Measurements from ENCODE around the gene CLEC14A.

CLEC14A gene, protein sequence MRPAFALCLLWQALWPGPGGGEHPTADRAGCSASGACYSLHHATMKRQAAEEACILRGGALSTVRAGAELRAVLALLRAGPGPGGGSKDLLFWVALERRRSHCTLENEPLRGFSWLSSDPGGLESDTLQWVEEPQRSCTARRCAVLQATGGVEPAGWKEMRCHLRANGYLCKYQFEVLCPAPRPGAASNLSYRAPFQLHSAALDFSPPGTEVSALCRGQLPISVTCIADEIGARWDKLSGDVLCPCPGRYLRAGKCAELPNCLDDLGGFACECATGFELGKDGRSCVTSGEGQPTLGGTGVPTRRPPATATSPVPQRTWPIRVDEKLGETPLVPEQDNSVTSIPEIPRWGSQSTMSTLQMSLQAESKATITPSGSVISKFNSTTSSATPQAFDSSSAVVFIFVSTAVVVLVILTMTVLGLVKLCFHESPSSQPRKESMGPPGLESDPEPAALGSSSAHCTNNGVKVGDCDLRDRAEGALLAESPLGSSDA

DNA sequence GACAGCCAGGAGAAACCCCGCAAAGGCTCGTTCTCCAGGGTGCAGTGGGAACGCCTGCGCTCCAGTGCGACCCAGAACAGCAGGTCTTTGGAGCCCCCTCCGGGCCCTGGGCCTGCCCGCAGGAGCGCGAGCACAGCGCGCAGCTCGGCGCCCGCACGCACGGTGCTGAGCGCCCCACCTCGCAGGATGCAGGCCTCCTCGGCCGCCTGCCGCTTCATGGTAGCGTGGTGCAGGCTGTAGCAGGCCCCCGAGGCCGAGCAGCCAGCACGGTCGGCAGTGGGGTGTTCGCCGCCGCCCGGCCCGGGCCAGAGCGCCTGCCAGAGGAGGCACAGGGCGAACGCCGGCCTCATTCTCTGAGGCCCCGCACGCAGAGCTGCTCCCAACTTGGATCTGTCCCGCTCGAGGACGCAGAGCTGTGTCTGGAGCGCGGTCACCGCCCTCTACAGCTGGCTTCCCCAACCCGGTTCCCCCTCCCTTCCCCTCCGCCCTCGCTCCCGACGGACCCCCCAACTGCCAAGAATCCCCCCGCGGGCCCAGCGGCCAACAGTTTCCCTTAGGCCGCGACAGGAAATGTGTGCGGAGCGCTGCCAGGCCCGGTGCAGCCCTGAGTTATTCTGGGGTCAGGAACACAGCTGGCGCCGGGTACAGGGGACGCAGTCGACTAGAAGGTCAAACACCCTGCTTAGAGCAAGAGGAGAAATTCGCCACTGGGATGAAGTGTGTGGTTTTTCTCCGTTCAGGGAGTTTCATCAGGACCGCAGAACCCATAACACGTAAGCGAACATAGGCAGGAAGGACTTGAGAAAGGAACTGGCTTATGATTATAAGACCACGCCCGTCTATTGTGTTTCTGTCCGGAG lies at the start of gene CLEC14A:
TSS of gene CLEC14A (minus strand) at position 421 of the 860 bp plus-strand sequence. CDS start at position 350, 71 bp downstream.
- DNase-seq (ENCODE audit: low read depth, low spot score) = peak; percentile 54

DNA sequence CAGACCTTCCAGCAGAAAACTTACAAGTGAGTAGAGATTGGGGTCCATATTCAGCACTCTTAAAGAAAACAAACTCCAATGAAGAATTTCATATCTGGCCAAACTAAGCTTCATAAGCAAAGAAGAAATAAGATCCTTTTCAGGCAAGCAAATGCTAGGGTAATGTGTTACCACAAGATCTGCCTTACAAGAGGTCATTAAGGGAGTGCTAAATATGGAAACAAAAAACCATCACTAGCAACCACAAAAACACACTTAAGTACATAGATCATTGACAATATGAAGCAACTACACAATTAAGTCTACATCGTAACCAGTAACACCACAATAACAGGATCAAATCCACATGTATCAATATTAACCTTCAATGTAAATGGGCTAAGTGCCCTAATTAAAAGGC lies 47.1 kb upstream of the CLEC14A start:
- no peak for DNase-seq (ENCODE audit: low read depth, low spot score)

DNA sequence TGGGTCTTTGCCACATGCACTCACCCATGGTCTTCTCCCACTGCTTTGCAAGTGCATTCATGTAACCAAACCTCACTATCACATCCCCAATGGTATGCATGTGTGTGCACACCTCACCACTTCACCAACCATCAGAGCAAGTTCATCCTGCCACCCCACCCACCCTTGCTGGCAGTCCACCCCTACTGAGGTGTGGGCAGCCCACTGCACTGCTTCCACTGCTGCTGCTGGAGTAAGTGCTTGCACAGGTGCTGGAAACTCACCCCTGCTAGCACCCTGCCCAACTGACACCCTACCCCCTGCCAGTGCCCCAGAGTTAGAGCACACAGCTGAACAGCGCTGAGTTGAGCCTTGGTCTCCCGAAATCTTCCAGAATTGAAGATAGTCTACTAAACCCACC lies 46.1 kb upstream of the CLEC14A start:
- no peak for DNase-seq (ENCODE audit: low read depth, low spot score)

DNA sequence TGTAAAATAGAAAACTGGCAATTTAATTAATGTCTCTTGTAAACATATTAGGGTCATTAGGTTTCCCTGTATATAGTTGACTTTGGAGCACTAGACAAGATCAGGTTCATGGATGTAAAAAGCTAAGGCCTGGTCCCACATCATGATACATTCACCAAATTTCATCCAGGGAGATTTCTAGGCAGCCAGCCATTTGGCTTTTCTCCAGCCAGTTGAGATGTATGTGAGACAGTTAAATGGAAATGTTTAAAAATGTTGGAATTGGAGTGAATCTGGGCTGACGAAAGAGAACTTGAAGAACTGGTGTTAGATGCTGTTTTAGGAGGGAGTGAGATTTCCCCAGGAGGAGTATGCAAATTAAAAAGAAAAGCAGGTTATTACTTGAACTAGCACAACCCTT lies 41.8 kb upstream of the CLEC14A start:
- DNase-seq (ENCODE audit: low read depth, low spot score) = no peak

DNA sequence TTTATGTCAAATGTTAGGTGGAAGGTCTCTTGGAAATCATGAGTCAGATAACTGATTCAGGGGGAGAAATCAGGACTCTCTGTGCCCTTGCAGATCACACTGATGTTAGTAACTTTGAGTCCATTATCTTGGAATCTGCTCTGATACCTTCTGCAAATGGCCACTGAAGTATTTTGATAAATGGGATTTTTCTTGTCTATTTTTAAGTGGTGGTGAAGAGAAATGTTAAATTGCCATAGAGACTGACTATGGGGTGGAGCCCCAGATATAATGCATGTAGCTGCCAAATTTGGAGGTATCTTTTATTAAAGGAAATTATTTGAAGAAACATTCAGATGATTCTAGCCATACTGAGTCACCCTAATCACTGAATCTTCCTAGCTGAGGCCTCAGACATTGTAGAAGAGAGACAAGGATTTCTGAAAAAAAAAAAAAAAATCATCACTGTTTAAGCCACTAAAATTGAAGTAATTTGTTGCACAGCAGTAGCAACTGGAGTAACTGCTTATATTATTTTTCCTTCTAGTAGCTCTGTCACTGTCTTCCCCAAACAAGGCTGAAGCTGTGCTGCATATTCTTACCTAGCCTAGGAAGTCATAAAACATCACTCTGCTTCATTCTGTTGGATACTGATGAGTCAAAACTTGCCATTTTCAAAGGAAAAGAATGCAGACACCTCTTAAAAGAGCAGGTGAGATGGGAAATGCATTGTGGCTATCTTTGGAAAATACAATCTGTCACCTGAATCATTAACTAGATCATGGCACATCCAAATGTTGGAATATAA lies 36.0 kb upstream of the CLEC14A start:
- DNase-seq (ENCODE audit: low read depth, low spot score) = no peak

DNA sequence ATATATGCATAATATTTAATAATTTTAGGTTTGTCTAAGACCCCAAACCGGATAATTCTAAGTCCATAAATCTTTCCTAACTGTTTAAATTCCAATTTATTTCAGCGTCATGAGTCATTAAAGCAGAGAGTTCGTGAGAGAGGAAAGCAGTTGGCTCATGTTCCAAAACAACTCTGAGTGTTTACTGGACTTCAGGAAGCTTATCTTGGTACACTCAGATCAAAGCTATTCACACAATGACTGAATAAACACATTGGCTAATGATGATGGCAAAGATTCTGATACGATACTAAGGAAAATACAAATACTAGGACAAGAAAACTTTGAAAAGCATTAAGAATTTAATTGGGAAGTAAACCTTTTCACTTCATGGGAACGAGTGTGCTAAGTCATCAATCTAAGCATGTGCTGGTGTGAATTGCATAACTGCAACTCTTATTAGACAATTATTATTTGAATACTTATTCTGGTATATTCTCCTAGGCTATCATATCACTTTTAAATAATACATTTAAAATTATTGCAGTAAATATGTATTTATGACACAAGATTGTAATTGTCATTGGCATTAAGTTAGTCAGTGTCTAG lies 34.8 kb upstream of the CLEC14A start:
- no peak for DNase-seq (ENCODE audit: low read depth, low spot score)

DNA sequence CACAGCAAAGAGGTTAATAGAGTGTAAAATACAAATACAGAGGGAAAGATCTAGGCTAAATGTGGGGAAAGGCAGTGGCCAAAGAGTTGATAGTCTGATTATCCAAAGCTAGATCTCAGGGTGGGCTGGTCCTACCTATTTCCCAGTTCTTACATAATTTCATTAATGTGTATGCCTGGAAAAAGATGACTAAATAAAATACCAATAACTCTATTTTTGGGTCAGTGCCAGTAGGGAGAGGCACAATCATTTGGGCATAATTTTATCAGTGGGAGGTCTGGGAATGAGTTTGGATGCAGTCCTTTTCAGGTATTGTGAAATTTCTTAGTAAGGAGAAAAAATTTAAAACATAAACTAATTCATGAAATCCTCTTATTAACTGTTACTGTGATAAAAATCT lies 30.6 kb upstream of the CLEC14A start:
- no peak for DNase-seq (ENCODE audit: low read depth, low spot score)

DNA sequence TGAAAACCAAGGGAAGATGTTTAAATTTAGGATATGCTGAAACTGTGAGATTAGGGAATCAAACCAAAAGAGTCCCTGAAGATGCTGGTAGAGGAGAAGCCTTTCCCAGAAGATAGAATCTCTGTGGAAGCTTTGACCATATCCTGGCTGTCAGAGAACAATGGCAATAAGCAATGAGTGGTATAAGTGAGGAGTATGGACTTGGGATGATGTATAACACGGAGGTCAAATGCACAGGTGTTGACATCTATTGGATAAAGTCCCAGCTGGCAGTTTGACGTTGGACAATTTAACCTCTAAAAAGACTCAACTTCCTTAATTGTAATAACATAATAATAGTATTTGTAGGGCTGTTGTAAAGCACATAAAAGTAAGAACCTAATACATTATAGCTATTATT lies 30.1 kb upstream of the CLEC14A start:
- DNase-seq (ENCODE audit: low read depth, low spot score) = no peak

DNA sequence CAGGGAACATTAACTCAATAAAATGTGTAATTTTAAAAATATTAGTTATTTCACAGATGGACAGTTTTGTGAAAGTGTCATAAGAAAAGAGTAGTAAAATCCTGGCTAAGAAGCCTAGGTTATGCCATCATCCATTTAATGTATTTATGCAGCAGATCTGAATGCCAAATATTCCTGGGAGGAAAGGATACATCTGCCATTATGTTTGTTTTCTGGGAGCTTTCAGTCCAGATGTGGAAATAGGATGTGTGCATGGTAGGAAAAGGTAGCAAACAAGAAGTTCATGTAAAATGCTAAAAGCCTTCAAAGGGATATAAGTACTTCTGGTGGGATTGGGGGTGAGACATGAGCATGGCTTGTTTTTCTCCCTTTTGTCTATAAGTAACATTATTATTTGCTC lies 27.0 kb upstream of the CLEC14A start:
- DNase-seq (ENCODE audit: low read depth, low spot score) = no peak

DNA sequence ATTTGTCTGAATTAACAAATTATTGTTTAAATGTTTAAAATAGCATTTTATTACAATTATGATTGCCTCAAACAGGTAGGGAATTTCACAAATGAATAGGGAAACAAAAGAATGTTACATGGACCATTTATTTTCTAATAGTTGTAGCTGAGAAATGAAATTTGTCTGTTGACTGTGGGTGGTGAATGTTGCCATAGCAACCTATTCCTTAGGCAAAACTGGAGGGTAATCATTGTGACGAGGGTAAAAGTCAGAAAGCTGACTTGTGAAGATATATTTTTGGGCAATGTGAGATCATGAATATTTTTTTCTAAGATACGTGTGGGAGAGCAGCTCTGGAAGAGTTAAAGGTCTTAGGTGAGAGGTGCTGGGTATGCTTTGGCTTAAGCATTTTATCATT lies 24.2 kb upstream of the CLEC14A start:
- no peak for DNase-seq (ENCODE audit: low read depth, low spot score)

DNA sequence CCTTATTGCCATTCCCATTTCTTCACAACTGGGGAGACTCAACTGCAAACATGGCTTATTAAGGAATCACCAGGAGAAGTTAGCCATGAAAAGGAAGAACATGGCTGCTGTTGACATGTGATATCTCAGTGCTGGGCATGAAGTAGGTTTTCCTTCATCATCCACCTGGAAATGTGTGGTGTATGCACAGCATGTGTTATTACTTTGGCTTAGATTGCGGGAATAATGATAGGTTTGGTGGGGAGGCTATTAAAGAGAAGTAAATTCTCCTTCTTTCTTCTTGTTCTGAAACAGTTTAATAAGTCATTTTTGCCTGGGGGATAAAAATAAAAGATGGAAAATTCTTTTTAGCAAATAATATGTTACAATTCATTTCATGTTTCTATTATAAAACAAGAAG lies 23.7 kb upstream of the CLEC14A start:
- no peak for DNase-seq (ENCODE audit: low read depth, low spot score)

DNA sequence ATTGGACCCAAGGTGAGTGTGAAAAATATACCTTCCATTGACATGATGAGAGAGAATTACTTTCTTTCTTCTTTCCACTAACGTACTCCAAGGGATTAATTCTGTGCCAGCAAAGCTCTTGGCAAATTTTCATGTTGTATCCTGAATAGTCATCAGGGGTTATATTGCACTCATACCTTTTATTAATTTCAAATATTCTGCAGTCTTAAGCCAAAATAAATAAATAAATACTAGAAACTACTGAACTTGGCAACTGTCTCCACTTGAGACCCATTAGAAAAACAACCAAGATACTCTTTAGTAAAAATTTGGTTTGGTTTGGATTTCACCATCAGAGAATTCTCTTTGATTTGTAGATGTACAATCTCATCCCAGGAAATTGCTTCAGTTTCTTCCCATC lies 22.1 kb upstream of the CLEC14A start:
- no peak for DNase-seq (ENCODE audit: low read depth, low spot score)

DNA sequence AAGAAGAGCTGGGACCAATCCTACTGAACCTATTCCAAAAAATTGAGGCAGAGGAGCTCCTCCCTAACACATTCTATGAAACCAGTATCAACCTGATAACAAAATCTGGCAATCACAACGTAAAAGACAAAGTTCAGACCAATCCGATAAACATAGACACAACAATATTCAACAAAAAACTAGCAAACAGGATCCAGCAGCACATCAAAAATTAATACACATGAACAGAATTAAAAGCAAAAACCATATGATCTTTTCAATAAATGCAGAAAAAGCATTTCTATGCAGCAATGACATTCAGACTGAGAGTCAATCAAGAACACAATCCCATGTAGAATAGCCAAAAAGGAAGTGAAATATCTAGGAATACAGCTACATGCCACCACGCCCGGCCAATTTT lies 7.0 kb upstream of the CLEC14A start:
- no peak for DNase-seq (ENCODE audit: low read depth, low spot score)

DNA sequence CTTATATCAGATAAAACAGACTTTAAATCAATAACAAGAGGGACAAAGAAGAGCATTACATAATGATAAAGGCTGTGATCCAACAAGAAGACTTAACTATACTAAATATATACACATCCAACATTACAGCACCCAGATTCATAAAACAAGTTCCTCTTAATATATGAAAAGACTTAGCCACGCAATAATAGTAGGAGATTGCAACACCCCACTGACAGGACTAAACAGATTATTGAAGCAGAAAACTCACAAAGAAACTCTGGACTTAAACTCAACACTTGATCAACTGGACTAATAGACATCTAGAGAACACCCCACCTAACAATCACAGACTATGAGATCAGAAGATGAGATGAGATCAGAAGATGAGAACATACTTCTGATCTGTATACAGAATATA lies 5.7 kb upstream of the CLEC14A start:
- no peak for DNase-seq (ENCODE audit: low read depth, low spot score)

DNA sequence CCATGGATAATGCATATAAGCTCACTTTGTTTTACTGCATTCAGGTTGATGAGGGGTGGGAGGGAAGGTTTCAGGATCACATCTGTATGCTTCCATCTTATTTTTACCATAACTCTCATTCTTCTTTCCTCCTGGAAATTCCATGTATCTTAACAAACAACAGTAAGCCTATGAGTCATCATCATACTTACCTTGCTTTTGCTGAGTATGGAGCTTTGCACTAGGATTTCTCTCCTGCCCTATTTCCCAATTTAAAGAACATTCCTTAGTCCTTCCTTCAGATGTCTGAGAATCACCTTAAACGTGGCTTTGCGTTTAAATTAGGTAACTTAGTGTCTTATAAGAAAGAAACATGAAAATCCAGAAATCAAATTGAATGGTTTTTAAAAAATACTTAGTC lies 1.6 kb upstream of the CLEC14A start:
- DNase-seq (ENCODE audit: low read depth, low spot score) = no peak

DNA sequence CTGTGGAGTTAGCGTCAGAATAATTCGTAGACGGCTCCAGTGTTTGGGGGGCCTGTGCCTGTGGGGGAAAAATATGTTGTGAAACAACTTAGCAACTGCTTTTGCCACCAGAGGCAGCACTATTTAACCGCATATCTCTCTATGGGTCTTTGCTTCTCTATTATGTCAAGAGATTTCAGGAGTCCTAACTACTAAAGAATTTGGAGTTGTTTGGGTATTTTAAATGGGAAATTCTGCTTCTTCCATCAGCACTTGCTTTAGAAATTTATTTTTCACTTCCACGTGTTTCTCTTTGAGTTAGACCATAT lies 594 bp upstream of the CLEC14A start:
- DNase-seq (ENCODE audit: low read depth, low spot score) = no peak

DNA sequence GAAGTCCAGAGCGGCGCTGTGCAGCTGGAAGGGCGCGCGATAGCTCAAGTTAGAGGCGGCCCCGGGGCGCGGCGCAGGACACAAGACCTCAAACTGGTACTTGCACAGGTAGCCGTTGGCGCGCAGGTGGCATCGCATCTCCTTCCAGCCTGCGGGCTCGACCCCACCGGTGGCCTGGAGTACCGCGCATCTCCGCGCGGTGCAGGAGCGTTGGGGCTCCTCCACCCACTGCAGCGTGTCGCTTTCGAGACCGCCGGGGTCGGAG lies 553 bp downstream of the CLEC14A start:
- peak; percentile 53 for DNase-seq (ENCODE audit: low read depth, low spot score)

DNA sequence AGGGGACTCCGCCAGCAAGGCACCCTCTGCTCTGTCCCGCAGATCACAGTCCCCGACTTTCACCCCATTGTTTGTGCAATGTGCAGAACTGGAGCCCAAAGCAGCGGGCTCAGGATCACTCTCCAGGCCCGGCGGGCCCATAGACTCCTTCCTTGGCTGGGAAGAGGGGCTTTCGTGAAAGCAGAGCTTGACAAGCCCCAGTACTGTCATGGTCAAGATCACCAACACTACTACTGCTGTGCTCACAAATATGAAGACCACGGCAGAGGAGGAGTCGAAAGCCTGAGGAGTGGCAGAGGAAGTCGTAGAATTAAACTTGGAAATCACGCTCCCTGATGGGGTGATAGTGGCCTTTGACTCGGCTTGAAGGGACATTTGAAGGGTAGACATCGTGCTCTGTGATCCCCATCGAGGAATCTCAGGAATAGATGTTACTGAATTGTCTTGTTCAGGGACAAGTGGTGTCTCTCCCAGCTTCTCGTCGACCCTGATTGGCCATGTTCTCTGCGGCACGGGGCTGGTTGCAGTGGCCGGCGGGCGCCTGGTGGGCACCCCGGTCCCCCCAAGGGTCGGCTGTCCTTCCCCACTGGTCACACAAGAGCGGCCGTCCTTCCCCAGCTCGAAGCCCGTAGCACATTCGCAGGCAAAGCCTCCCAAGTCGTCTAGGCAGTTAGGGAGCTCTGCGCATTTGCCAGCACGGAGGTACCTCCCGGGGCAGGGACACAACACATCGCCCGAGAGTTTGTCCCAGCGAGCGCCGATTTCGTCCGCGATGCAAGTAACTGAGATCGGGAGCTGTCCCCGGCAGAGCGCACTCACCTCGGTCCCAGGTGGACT lies 1.1 kb downstream of the CLEC14A start:
- peak; percentile 1 for DNase-seq (ENCODE audit: low read depth, low spot score)

DNA sequence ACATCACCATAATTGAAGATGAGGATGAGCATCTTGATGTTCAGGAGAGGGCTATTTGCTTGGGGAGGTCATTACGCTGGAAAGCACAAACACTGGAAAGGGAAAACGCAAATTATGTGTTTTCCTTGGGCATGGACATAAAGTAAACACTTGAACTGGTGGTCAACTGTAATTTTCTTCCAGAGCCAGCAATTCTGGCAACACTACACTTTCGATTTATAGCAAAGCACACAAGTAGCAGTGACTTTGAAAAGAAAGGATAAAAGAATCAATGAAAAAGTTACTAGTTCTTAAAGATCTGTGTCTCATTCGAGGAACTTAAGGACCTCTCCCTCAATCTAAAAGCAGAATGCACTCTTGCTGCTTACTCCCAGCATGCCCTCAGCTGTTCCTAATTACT lies 2.2 kb downstream of the CLEC14A start:
- no peak for DNase-seq (ENCODE audit: low read depth, low spot score)

DNA sequence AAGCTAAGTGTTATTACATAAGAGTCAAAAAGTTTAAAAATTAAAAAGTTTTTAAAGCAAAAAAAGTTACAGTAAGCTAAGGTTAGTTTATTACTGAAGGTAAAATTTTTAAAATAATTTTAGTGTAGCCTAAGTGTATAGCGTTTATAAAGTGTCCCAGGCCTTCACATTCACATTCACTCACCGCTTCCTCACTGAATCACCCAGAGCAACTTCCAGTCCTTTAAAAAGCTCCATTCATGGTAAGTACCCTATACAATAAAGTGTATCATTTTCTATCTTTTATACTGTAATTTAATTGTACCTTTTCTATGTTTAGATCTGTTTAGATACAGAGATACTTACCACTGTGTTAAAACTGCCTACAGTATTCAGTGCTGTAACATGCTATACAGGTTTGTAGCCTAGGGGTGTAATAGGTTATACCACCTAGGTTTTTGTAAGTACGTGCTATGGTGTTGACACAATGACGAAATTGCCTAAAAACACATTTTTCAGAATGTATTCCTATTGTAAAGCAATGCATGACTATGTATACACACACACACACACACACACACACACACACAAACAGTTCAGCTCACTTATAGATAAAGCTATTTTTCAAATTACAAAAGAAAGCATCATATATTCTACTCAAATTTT lies 3.7 kb downstream of the CLEC14A start:
- DNase-seq (ENCODE audit: low read depth, low spot score) = no peak

DNA sequence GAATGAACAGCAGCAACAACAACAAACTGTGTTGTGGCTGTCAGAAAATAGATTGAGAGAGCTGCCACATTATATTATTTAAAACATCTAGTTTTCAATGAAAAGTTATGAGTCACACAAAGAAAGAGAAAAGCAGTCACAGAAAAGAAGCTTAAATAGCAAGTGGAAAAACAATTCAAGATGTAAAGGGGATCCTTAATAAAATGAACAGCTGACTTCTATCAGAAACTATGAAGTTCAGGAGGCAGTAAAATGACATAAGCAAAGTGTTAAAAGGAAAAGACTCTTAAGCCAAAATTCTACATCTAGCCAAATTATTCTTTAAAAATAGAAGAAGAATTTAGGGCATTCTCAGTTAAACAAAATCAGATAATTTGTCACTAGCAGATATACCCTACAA lies 5.6 kb downstream of the CLEC14A start:
- no peak for DNase-seq (ENCODE audit: low read depth, low spot score)

Measured in ELF-1 (cell line).